Stimulated activated CD4-positive, alpha-beta T cell treated with anti-CD3 and anti-CD28 coated beads, TNF-alpha, amount 100 ng/mL, for 24 hours (primary cell): ENCODE results near the gene AUTS2.
"Not testable (repeated sequence)": the region's sequence is repeated elsewhere in the genome, so short reads cannot be mapped to it uniquely, and the experiment has no call there.

Experiments used
- DNase-seq, 3 experiments: peaks; one replicate each; pipeline ENCODE4 v3.0.0-alpha.2; 2020; ENCODE audit warnings: low read depth in 3 of 3

The AUTS2 gene

DNA sequence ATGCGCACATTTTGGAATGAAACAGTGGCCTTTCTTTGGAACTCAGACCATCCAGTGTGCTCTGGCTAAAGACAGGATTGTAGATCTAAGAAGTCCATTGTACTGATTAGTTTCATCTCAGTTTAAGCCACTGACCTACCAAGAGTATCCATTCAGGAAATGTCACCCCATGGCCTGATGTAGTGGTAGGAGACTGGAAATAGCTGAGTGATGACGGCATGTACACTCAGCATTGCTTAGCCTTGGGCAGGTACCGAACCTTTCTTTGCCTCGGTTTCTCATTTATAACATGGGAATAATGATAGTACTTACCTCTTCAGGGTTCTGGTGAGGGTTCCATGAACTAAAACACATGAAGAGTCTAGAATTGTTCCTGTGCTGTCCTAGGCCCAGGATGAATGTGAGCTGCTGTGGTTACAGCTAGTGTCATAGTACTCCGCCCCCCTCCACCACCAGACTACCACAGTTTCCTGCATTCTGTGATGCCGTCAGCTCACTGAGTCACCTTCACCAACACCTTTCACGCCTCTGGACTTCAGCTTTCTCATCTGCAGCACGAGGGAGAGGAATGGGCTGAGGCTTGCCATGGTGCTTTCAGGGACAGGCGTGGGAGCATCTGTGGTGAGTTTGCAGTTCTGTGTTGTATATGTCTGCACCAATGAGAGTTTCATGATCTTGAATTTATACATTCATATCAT lies 1049.7 kb downstream of the AUTS2 start:
- peak; percentile 38 to 66 (median 47) for DNase-seq

- DNase-seq = not testable (repeated sequence)
Measured at GRCh38 chr7:70648499-70648861, 1050.2 kb downstream of the AUTS2 start.

- no peak for DNase-seq
Measured at GRCh38 chr7:70649323-70649722, 1051.0 kb downstream of the AUTS2 start.

DNA sequence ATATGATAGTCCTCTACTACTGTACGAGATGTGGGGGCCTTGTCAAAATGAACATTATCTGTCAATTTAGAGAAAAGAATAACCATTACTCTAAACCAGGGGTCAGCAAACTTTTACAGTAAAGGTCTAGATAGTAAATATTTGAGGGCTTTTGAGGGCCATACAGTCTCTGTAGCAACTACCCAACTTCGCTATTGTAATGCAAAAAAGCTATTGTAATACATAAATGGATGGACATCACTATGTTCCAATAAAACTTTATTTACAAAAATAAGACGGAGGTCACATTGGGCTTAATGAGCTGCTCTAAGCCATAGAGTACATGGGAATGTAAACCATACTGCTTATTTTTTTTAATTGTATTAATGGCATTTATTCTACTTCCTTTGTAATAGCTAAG lies 1055.9 kb downstream of the AUTS2 start:
- DNase-seq = no peak

DNA sequence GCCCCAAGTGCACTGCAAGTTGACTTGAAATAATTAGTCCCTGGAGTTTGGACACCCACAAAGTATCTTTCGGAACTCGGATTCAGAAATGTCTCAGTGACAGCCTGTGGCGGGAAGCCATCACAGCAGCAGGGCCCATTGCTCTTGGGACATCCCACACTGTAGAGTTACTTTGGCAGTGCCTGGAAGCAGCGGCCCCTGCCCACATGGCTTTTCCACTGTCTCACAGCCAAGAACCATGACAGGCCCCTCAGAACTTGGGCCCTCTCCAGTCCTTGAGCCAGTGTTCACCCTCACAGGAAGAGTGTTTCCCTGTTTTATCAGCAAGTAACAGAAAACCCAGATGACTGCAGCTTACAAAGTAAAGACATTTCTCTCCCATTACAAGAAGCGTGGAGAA lies 1056.7 kb downstream of the AUTS2 start:
- DNase-seq = no peak

- DNase-seq = no peak
Measured at GRCh38 chr7:70655694-70656093, 1057.4 kb downstream of the AUTS2 start.

- DNase-seq = no peak
Measured at GRCh38 chr7:70657571-70657970, 1059.3 kb downstream of the AUTS2 start.

- DNase-seq = no peak
Measured at GRCh38 chr7:70657989-70658632, 1059.8 kb downstream of the AUTS2 start.

DNA sequence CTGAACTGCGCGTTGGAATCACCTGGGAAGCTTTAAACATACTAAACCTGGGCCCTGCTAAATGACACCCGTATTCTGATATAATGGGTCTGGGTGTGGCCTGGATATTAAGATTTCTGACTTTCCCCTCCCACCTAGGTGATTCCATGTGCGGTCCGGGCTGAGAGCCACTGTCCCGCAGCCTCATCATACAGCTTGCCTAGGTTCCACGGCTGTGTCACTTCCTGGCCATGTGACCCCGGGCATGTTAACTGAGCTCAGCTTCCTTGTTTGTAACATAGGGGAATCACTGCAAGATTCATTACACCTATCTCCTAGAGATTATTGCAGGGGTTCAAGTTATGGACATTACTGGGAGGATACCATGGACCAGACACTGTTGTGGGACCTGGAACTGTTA lies 1061.0 kb downstream of the AUTS2 start:
- DNase-seq = no peak

- DNase-seq = no peak
Measured at GRCh38 chr7:70660154-70660818, 1062.0 kb downstream of the AUTS2 start.

DNA sequence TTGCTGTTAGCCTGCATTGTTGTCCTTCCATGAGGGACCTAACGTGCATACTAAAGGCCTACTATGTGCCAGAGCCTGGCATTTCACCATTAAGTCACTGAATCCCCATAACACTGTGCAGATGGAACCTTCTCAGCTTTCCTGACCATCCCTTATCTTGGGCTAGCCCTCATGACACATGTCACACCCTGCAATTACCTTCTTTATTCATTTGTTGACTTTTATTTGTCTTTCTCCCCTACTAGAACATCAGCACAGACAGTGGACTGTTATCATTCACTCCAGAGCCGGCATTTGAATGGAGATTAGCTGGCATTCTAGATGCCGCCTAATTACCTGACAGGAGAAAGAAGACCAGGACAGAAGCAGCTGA lies 1062.5 kb downstream of the AUTS2 start:
- DNase-seq = no peak

DNA sequence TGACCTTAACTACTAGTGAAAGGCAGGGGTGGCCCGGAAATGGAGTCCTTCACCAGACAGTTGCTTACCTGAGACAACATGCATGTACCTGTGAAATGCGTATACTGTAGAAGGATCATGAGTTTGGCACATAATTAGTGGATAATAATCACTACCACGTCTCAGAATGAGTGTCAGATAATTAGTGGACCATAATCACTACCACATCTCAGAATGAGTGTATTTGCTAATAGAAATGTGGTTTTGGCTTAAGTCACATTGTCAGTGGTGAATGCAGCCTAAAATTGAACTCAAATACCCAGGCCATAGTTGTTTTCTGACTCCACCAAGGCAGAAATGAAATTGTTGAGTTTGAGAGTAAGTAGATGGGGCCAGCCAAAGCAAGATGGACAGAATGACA lies 1065.4 kb downstream of the AUTS2 start:
- no peak for DNase-seq

- no peak for DNase-seq
Measured at GRCh38 chr7:70665997-70666396, 1067.7 kb downstream of the AUTS2 start.

- no peak for DNase-seq
Measured at GRCh38 chr7:70667406-70667805, 1069.1 kb downstream of the AUTS2 start.

- no peak for DNase-seq
Measured at GRCh38 chr7:70668606-70669358, 1070.5 kb downstream of the AUTS2 start.

- no peak for DNase-seq
Measured at GRCh38 chr7:70669854-70670253, 1071.6 kb downstream of the AUTS2 start.

- DNase-seq = no peak
Measured at GRCh38 chr7:70670288-70670687, 1072.0 kb downstream of the AUTS2 start.

- DNase-seq = no peak
Measured at GRCh38 chr7:70673778-70674570, 1075.7 kb downstream of the AUTS2 start.

DNA sequence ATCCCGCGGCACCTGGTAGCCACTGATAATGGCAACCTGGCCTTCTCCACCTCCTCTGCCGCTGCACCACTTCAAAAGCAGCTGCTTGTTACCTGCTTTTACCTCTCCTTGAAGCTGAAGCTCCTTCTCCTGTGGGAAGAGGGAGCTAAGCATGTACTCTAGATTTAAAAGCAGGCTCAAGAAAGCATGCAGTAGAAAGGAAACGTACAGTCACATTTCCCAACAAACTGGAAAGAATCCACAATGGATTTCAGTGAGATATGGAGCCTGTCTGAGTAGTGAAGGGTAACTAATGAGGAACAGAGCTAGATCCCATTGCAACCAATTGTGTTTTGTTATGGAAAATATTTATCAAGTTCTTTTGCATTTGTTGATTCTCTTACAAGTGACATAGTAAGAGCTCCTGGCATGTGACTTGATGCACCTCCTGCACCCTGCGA lies 1076.3 kb downstream of the AUTS2 start:
- DNase-seq = no peak

GRCh38 chr7:70676243-70676642 lies 1078.0 kb downstream of the AUTS2 start:
- DNase-seq = no peak

DNA sequence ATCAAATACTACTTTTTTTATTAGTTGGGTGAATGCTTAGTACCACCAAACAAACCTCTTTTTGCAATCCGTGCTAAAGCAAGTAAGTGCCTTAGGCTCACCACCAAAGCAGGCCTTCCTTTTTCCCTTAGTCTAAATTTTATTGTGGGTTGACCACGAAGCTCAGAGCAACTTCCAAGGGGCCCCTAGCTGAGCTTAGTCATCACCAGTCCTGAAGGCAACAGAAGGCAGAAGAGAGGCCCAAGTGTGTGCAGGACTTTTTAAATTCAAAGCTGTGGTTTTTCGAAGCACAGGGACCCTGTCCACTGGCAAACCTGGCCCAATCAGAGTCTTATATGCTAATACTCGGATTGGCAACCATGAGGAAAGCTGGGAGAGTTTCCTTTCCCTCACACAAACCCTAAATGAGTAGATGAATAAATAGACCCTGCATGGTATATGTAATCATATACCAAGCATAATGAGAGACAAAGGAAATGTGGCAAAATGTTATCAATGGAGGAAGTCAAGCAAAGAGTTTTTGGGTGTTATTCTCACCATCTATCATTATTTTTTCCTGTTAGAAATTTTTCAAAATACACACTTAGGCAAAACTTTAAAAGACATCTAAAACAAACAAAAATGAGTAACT lies 1080.5 kb downstream of the AUTS2 start:
- DNase-seq = no peak
